Cardiac muscle cell (in vitro differentiated cells and primary cell): Measurements from ENCODE around the gene SEC23B. TPM values are rescaled to one million over a fixed set of nuclear protein-coding genes. Genes with fewer than 3 reads are reported as not detected.

Experiments used
- DNase-seq, 2 donors: peaks; one replicate each; pipeline versions ENCODE4 v3.0.0 to v3.0.0-alpha.2; 2010 to 2017; ENCODE audit warnings: low read depth in 1 of 2, low spot score in 1 of 2
- H3K27ac ChIP-seq: fragments of 200-600 bp; sonication (generic); 2 replicates; pipeline ENCODE4 v1.5.1; 2016
- H3K27me3 ChIP-seq: fragments of 200-600 bp; sonication (generic); 2 replicates; pipeline ENCODE4 v1.6.0; 2016; ENCODE audit warnings: control low read depth
- H3K36me3 ChIP-seq: fragments of 200-600 bp; sonication (generic); 2 replicates; pipeline ENCODE4 v1.5.1; 2016; ENCODE audit warnings: control low read depth
- H3K4me1 ChIP-seq: fragments of 200-600 bp; sonication (generic); 2 replicates; pipeline ENCODE4 v1.8.1; 2017; ENCODE audit warnings: low read depth, mild to moderate bottlenecking, mixed run types
- H3K4me3 ChIP-seq: fragments of 200-600 bp; sonication (generic); 2 replicates; pipeline ENCODE4 v1.5.1; 2016; ENCODE audit warnings: mild to moderate bottlenecking
- H3K9me3 ChIP-seq: fragments of 200-600 bp; sonication (generic); 2 replicates; pipeline ENCODE4 v1.5.1; 2017; ENCODE audit warnings: low read depth, mild to moderate bottlenecking, control low read depth
- CTCF ChIP-seq: IDR thresholded peaks from 2 replicates; pipeline ENCODE4 v1.5.1; 2012; ENCODE audit warnings: low read depth, mild to moderate bottlenecking, low read length
- polyA plus RNA-seq: library from polyadenylated mRNA; unstranded; fragments of >200 nt; fragmentation: Nextera tagmentation; extraction: Ambion mirVana; gene quantifications from 2 replicates; pipeline ENCODE4 v1.2.1, GENCODE V29; 2016
- total RNA-seq: library from RNA; depleted of rRNA; stranded (reverse); fragments of >200 nt; gene quantifications from 2 replicates; pipeline ENCODE4 v1.2.3, GENCODE V29; 2016

SEC23B gene
- total and polyA plus RNA-seq, 2 experiments from 2014 or later, result 22.9 to 33.7 TPM

DNA sequence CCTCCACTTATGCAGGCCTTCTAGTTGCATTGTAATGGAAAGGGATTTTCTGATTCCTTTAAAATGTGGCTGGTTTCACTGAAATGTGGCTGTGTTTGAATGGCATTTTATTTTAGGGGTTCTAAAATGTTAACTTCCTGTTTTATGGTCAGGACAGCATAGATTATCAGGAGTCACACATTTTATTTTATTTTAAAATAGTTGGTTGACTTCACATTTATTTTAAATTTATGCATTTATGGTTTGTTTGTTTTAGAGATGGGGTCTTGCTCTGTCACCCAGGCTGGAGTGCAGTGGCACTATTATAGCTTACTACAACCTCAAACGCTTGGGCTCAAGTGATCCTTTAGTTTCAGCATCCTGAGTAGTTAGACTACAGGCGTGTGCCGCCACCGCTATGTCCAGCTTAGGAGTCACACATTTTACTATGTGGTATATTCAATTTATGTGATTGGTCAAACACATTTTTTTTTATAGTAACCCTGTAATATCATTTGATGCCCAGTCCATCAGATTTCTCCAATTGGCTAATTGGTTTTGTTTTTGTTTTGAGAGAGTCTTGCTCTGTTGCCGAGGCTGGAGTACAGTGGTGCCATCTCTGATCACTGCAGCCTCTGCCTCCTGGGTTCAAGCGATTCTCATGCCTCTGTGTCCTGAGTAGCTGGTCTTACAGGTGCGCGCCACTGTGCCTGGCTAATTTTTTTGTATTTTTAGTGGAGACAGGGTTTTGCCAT, 82.4 kb downstream of the SEC23B start:
- H3K4me1 ChIP-seq, result no peaks in the 10 kb centered on the region
- H3K27ac ChIP-seq, result no peak overlapping the region
- no peak for DNase-seq
- H3K36me3 ChIP-seq, result no peaks in the 10 kb centered on the region
- no peak for TF ChIP-seq CTCF
- no peaks in the 10 kb centered on the region for H3K27me3 ChIP-seq
- H3K9me3 ChIP-seq, result no peaks in the 10 kb centered on the region
- no peak overlapping the region for H3K4me3 ChIP-seq

GRCh38 chr20:18596270-18596669, 88.5 kb downstream of the SEC23B start:
- TF ChIP-seq CTCF, result no peak
- no peaks in the 10 kb centered on the region for H3K9me3 ChIP-seq
- no peaks in the 10 kb centered on the region for H3K4me1 ChIP-seq

DNA sequence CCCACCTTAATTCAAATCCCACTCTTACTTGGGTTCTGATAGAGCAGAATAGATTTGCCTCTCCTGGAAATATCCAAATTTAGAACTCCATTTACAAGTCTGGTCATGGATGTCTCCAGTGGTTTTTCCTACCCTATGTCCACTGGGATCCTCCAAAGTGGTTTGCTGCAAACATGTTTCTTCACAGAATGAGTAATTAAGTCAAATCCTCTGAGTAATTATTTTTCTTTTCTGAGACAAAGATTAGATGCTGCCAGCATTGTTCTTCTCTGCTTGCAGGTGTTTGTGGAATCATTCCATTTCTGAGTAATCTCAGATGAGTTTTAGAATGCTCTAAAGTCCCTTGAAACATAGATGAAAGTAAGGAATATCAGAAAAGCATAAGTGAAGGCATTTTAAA, 102.0 kb downstream of the SEC23B start:
- no peak for DNase-seq
- Histone ChIP-seq H3K27me3 (no peaks in the 10 kb centered on the region), H3K4me1 (no peaks in the 10 kb centered on the region), H3K9me3 (no peaks in the 10 kb centered on the region), H3K27ac (no peak overlapping the region), H3K4me3 (no peak overlapping the region), H3K36me3 (no peaks in the 10 kb centered on the region)
- TF ChIP-seq CTCF, result no peak

More at GRCh38 chr20:18596270-18596669, 88.5 kb downstream of the SEC23B start:
- no peaks in the 10 kb centered on the region for H3K36me3 ChIP-seq
- no peak overlapping the region for H3K27ac ChIP-seq
- DNase-seq, result no peak
- H3K27me3 ChIP-seq, result no peaks in the 10 kb centered on the region
- no peak overlapping the region for H3K4me3 ChIP-seq

Other genes starting within 250 kb of the SEC23B start
- gene ZNF133, start 219.4 kb upstream of the SEC23B start, total RNA-seq, result 27.9 and 34.4 TPM in 2 replicates
- 17.5 and 24.1 TPM in 2 replicates for gene ZNF133, start 219.4 kb upstream of the SEC23B start, polyA plus RNA-seq
- 2.1 and 2.5 TPM in 2 replicates for gene DZANK1, start 40.9 kb upstream of the SEC23B start, total RNA-seq
- 2.4 and 2.7 TPM in 2 replicates for gene DZANK1, start 40.9 kb upstream of the SEC23B start, polyA plus RNA-seq
- 9.7 and 12.6 TPM in 2 replicates for gene POLR3F, start 40.5 kb upstream of the SEC23B start, total RNA-seq
- 14.9 and 27.8 TPM in 2 replicates for gene POLR3F, start 40.5 kb upstream of the SEC23B start, polyA plus RNA-seq
- gene RBBP9, start 10.7 kb upstream of the SEC23B start, total RNA-seq, result 19.2 and 20.4 TPM in 2 replicates
- gene RBBP9, start 10.7 kb upstream of the SEC23B start, polyA plus RNA-seq, result 9.2 and 9.8 TPM in 2 replicates
- 152 and 213 TPM in 2 replicates for gene SMIM26, start 59.5 kb downstream of the SEC23B start, total RNA-seq
- 158 and 167 TPM in 2 replicates for gene SMIM26, start 59.5 kb downstream of the SEC23B start, polyA plus RNA-seq
- 62.8 and 66.4 TPM in 2 replicates for gene DTD1, start 80.1 kb downstream of the SEC23B start, total RNA-seq
- 59.6 and 71.6 TPM in 2 replicates for gene DTD1, start 80.1 kb downstream of the SEC23B start, polyA plus RNA-seq